Ishikawa (cell line): ENCODE results near the gene CACNA1G.

ENCODE experiments used
- CEBPB ChIP-seq: IDR thresholded peaks from 2 replicates; pipeline ENCODE4 v1.6.1; 2012
- CREB1 ChIP-seq: IDR thresholded peaks from 2 replicates; pipeline ENCODE4 v1.6.1; 2012; ENCODE audit warnings: low read depth
- EGR1 ChIP-seq: IDR thresholded peaks from 2 replicates; pipeline ENCODE4 v1.6.1; 2012
- EP300 ChIP-seq: IDR thresholded peaks from 2 replicates; pipeline ENCODE4 v1.6.1; 2012; ENCODE audit warnings: borderline replicate concordance
- FOXM1 ChIP-seq: IDR thresholded peaks from 2 replicates; pipeline ENCODE4 v1.6.1; 2012; ENCODE audit warnings: low read depth, borderline replicate concordance
- NFIC ChIP-seq: IDR thresholded peaks from 2 replicates; pipeline ENCODE4 v1.6.1; 2012
- RAD21 ChIP-seq: IDR thresholded peaks from 2 replicates; pipeline ENCODE4 v1.6.1; 2012; ENCODE audit warnings: low read depth
- TAF1 ChIP-seq: IDR thresholded peaks from 2 replicates; pipeline ENCODE4 v1.6.1; 2012; ENCODE audit warnings: low read depth, mild to moderate bottlenecking
- TCF12 ChIP-seq: IDR thresholded peaks from 2 replicates; pipeline ENCODE4 v1.6.1; 2012; ENCODE audit warnings: low read depth
- TEAD4 ChIP-seq: IDR thresholded peaks from 2 replicates; pipeline ENCODE4 v1.6.1; 2012
- YY1 ChIP-seq: IDR thresholded peaks from 2 replicates; pipeline ENCODE4 v1.6.1; 2012; ENCODE audit warnings: low read depth
- ZBTB7A ChIP-seq: IDR thresholded peaks from 2 replicates; pipeline ENCODE4 v1.6.1; 2012; ENCODE audit warnings: low read depth
- TF ChIP-seq, protein P1 (sequence below): IDR thresholded peaks from 2 replicates; pipeline ENCODE4 v1.6.1; 2012
- TF ChIP-seq, protein P2 (sequence below): IDR thresholded peaks from 2 replicates; pipeline ENCODE4 v1.6.1; 2012
- TF ChIP-seq, protein P3 (sequence below): IDR thresholded peaks from 2 replicates; pipeline ENCODE4 v1.6.1; 2012; ENCODE audit warnings: low read depth, mild to moderate bottlenecking

Gene CACNA1G

DNA sequence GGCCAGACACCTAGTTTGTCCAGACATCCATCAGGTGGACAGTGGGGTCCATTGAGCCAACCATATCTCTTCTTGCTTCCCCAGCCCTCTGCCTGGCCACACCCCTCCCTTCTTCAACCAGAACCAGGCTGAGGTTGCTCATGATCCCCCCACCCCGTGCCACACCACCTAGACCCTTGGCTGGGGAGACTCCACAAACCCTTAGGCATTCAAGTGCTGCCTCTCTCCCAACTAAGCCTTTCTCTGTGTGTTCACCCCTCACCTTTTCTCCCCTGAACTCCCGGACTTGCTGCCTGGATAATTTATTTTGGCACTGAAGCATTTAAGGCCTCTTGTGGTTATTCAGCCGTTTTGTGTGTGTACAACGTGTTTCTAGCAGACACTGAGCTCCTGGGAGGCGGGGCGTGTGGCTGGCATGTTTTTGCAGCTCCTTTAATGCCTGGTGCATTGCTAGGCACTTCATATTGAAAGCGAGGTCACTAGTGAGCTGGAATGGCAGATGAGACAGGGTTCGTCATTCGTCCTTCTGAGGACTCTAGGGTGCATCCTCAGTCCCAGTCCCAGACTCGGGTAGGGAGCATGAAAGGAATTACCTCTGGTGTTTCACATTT, 28.7 kb downstream of the CACNA1G start:
- TF ChIP-seq ZBTB7A (0 out of 2 replicates have a peak, but pooled peaks have one; percentile 0), TAF1 (no peak)

DNA sequence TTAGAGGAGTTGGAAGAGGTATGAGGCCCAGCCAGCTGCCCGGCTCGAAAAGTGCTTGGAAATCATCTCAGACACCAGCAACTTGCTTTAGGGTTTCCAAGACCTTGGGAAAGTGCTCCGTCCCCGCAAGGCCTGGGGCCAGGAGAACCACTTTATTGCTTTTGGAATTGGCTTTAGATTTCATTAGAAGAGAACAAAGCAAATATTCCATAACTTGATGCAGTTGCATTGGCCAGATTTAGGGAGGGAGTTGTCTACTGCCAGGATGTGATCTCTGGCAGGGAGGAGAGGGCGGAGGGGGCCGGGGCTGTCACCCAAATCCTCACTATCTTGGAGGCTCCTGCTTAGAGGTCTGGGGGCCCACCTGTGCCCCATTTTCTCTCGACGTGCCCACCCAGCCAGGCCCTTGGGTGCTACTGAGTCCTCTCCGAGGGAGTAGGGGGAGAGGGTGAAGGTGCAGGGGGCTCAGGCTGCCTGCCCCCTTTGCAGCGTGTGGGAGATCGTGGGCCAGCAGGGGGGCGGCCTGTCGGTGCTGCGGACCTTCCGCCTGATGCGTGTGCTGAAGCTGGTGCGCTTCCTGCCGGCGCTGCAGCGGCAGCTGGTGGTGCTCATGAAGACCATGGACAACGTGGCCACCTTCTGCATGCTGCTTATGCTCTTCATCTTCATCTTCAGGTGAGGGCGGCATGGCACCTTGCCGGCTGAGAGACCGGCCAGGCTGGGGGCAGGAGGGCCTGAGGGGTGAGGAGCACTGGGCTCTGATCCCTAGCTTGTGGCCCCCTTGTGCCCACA, 30.6 kb downstream of the CACNA1G start:
- TF ChIP-seq FOXM1 (no peak), EGR1 (no peak), RAD21 (no peak), TCF12 (no peak), TAF1 (no peak)
- TF ChIP-seq, protein P1, sequence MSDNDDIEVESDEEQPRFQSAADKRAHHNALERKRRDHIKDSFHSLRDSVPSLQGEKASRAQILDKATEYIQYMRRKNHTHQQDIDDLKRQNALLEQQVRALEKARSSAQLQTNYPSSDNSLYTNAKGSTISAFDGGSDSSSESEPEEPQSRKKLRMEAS: no peak

DNA sequence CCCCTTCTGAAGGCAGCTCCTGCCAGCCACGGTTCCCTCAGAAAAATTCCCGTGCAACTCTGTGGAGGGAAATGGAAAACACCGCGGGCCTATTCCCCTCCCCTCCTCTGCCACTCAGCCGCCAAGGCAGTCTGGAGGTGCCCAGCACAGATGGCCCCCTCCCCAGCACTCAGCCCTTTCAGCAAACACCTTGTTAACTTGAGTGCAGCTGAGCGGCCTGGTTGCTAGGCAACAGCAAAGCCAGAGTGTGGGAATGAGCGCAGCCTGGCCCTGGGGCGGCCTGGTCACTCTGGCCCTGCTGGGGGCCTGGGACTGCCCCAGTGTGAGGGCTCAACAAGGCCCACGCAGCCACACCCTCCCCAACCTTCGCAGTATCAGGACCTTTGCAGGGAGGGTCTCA, 32.8 kb downstream of the CACNA1G start:
- TF ChIP-seq TEAD4 (no peak), TAF1 (no peak), NFIC (no peak), TCF12 (no peak)
- TF ChIP-seq, protein P2, sequence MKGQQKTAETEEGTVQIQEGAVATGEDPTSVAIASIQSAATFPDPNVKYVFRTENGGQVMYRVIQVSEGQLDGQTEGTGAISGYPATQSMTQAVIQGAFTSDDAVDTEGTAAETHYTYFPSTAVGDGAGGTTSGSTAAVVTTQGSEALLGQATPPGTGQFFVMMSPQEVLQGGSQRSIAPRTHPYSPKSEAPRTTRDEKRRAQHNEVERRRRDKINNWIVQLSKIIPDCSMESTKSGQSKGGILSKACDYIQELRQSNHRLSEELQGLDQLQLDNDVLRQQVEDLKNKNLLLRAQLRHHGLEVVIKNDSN: no peak

DNA sequence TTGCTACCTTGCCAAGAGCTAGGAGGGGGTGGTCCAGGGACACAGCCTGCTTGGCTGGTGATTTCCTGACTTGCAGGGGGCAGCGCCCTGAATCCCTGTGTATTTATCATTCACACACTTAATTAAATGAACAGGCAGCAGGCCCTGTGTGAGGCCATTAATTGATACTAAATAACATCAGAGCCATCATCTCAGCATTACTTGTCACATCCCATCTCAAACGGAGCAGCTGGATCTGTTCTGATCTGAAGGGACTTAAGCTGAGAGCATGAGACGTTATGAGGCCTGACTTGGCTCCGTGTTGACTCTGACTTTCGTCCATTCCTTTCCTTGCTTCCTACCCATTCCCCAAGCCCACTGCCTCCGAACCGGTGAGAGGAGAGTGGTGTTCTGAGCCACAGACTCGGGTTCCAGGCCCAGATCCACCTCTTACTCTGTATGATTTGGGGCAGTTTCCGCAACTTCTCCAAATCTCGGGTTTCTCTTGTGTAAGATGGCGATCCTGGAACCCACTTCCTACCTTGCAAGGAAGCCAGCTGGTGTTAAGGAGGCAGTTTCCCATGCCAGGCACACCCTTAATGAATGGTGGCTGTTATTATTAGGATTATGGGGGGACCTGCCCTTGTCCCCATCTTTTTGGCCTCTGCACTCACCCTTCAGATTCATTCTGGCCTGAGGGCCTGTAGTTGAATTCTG, 33.8 kb downstream of the CACNA1G start:
- TF ChIP-seq ZBTB7A (no peak), EGR1 (no peak), NFIC (no peak), TCF12 (no peak), FOXM1 (no peak), RAD21 (no peak)
- TF ChIP-seq, protein P2: no peak

DNA sequence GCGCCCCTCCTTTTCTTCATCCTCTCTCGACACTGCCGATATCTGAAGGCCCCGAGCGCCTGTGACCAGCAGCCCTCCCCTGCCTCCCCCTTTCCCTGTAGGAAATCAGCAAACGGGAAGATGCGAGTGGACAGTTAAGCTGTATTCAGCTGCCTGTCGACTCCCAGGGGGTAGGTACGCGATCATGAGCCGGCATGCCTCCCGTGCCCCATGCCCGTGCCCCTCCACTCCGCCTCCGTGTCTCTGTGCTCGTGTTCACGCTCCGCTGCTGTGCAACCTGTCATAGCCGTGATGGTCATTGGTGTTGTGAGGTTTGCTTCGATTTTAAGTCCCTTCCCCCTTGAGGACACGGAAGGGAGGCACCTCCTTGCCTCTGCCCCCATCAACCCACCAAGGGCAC, 34.4 kb downstream of the CACNA1G start:
- TF ChIP-seq, protein P3, sequence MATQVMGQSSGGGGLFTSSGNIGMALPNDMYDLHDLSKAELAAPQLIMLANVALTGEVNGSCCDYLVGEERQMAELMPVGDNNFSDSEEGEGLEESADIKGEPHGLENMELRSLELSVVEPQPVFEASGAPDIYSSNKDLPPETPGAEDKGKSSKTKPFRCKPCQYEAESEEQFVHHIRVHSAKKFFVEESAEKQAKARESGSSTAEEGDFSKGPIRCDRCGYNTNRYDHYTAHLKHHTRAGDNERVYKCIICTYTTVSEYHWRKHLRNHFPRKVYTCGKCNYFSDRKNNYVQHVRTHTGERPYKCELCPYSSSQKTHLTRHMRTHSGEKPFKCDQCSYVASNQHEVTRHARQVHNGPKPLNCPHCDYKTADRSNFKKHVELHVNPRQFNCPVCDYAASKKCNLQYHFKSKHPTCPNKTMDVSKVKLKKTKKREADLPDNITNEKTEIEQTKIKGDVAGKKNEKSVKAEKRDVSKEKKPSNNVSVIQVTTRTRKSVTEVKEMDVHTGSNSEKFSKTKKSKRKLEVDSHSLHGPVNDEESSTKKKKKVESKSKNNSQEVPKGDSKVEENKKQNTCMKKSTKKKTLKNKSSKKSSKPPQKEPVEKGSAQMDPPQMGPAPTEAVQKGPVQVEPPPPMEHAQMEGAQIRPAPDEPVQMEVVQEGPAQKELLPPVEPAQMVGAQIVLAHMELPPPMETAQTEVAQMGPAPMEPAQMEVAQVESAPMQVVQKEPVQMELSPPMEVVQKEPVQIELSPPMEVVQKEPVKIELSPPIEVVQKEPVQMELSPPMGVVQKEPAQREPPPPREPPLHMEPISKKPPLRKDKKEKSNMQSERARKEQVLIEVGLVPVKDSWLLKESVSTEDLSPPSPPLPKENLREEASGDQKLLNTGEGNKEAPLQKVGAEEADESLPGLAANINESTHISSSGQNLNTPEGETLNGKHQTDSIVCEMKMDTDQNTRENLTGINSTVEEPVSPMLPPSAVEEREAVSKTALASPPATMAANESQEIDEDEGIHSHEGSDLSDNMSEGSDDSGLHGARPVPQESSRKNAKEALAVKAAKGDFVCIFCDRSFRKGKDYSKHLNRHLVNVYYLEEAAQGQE: no peak
- TF ChIP-seq ZBTB7A (no peak), TCF12 (no peak), TAF1 (no peak), TEAD4 (no peak), RAD21 (no peak), EP300 (no peak), CREB1 (no peak), YY1 (no peak), FOXM1 (no peak), NFIC (no peak), CEBPB (no peak), EGR1 (no peak)
- TF ChIP-seq, protein P1: no peak
- TF ChIP-seq, protein P2: no peak

DNA sequence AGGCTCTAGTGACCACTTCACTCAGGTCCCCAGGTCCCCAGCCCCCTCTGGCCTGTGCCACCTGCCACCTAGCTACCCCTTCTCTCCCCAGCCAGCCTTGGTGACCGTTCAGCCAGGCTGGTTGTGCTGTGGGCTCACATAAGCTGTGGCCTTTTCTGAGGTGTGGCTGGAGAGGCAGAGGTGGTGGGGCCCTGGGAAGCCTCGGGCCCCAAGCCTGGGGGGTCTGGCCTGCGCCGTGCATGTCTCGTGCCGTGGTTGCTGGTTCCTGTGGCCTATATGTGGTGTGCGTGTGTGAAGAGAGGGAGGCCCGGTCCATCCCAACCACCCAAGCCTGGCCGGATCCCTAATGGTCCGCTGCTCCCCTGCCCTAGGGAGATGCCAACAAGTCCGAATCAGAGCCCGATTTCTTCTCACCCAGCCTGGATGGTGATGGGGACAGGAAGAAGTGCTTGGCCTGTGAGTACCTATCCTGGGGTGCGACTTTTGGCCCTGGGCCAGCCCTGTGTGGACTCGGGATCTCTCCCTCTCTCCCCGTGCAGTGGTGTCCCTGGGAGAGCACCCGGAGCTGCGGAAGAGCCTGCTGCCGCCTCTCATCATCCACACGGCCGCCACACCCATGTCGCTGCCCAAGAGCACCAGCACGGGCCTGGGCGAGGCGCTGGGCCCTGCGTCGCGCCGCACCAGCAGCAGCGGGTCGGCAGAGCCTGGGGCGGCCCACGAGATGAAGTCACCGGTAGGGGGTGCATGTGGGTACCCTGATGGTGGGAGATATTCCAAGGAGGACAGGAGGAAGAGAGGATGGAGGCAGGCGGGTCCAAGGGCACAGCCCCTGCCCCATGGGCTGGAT, 35.9 kb downstream of the CACNA1G start:
- TF ChIP-seq, protein P3: no peak
